GM18858 (cell line): ENCODE results near the gene RANBP3.
"Not testable (repeated sequence)": the region's sequence is repeated elsewhere in the genome, so short reads cannot be mapped to it uniquely, and the experiment has no call there.

Experiments
- ATAC-seq: cut with Tn5 transposase; IDR thresholded peaks from one replicate; pipeline ENCODE4 v1.9.1; 2021; ENCODE audit not compliant: unreplicated experiment

Gene RANBP3

DNA sequence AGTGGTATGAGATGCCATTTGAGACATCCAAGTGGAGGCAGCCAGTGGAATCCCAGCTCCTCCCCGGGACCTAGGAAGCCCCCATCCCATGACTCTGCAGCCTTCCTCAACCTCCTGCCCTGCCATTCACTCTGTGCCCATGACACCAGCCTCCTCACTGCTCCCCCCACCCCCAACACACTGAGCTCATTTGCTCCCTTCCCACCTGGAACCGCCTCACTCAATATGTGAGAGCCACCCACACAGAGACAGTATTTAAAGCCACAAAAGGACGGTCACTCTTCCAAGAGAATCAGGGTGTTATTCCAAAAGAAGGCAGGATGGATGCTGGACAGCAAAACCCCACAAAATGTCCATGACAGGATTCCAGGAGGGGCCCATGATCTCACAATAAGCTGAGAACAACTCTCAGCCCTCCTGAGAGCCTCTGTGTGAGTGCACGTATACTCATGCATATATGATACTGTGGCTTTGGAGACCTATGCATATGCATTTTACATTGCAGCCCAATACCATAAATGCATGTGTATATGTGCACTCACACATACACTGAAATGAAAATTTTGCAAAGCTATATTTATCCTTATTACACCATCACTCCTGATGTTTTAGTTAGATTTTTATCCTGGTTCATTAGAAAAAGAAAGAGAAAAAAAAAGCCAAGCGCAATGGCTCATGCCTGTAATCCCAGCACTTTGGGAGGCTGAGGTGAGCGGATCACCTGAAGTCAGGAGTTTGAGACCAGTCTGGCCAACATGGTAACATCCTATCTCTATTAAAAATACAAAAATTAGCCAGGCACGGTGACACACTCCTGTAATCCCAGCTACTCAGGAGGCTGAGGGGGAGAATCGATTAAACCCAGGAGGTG, 10.8 kb upstream of the RANBP3 start:
- ATAC-seq, result no peak

DNA sequence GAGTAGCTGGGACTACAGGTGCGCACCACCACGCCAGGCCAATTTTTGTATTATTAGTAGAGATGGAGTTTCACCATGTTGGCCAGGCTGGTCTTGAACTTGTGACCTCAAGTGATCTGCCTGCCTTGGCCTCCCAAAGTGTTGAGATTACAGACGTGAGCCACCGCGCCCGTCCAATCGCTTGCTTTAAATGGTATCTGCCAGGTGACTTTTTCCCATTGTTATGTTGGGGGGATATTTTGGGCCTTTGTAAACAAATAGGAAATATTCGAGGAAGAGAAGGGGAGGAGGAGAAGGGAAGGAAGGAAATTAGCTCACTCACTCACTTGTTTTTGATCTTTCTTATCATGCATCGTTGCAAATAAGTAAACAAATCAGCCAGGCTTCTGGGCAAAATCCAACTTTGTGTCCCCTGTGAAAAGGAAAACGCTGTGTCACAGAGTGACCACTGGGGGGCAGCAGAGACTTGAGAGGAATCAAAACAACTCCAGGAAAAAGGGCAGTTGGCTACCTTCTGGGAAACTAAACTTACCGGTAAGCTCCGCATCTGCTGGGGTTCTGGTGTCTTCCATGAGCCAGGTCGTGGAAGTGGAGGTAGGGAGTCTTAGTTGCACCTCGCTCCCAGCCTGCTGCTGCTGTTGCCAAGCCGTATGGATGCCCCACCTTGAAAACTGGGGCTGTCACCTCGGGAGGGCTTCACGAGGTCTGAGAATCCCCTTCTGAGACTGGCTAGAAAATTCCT, 9.3 kb upstream of the RANBP3 start:
- no peak for ATAC-seq

DNA sequence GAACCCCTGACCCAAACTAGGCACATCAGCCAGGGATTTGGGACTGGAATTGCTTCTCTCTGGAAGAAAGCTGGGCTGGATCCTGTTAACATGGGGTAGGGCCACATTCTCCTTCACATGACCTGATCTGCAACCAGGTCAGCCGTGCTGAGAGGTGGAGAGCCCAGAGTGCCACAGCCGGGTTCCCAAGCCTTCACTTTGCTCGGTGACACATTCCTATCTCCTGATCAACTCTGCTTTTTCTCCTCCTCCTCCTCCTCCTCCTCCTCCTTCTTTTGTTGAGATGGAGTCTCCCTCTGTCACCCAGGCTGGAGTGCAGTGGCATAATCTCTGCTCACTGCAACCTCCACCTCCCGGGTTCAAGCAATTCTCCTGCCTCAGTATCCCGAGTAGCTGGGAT, 7.9 kb upstream of the RANBP3 start:
- ATAC-seq, result not testable (repeated sequence)

DNA sequence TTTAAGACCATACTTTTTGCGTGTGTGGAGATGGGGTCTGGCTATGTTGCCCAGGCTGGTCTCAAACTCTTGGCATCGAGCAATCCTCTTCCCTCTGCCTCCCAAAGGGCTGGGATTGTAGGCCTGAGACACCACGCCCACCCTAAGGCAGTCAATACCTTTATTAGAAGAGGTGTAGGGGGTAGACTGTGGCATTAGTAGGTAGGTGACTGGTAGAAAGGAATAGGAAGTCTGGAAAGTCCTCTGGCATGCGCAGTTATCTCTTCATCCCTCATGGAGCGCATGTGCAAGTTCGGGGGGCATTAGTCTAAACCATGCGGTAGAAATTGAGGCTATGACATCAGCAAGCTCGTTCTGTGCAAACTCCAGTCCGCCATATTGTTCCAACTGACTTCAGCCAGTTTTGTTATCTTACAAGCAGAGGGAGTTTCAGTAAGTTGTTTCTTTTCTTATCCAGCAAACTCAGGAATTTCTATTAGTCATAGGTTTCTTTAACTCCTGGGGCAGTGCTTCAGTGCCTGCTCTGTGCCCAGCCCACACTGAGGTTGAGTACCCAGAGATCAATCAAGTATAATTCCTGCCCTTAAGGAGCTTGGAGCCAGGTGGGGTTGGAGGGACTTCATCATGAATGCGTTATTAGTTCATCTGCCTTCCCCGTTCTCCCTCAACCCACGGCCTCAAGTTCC, 7.3 kb upstream of the RANBP3 start:
- no peak for ATAC-seq

DNA sequence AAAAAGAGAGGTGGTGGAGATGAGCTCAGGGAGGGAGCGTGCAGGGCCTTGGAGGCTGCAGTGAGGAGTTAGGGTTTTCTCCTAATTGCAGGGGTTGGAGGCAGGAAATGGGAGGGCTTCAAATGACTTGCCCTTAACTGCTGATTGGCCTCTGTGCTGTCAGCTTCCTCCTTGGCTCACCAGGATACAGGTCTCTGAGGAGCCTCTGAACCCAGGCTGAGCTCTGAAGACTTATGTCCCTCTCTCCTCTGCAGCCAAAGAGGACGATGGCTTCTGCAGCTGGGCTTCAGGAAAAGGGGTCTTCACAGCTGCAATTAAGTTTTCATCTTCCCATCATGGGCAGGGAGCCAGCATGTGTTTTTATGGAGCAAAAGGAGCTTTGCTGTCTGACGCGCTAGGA, 6.7 kb upstream of the RANBP3 start:
- no peak for ATAC-seq

DNA sequence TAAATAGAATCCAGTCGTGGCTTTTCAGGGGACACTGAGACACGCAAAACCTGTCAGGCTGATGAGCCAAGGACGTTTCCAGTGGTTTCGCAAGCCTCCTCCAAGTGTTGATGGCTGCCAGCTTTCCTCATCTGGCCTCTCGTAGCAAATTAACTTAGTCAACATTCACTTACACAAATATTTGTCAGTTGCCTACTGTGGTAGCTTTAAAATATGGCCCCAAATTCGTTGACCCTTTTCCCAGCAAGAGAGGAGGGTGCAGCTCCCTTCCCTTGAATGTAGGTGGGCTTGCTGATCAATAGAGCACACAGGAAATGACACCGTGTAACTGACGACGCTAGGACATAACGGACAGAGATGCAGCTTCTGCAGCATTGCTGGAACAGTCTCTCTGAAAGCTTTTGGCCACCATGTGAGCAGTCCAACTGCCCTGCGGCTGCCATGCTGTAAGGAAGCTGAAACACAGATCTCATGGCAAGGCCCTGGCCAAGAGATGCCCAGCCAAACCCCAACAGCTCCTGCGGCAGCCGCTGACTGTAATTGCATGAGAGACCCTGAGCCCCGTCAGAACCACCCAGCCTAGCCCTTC, 5.5 kb upstream of the RANBP3 start:
- no peak for ATAC-seq

DNA sequence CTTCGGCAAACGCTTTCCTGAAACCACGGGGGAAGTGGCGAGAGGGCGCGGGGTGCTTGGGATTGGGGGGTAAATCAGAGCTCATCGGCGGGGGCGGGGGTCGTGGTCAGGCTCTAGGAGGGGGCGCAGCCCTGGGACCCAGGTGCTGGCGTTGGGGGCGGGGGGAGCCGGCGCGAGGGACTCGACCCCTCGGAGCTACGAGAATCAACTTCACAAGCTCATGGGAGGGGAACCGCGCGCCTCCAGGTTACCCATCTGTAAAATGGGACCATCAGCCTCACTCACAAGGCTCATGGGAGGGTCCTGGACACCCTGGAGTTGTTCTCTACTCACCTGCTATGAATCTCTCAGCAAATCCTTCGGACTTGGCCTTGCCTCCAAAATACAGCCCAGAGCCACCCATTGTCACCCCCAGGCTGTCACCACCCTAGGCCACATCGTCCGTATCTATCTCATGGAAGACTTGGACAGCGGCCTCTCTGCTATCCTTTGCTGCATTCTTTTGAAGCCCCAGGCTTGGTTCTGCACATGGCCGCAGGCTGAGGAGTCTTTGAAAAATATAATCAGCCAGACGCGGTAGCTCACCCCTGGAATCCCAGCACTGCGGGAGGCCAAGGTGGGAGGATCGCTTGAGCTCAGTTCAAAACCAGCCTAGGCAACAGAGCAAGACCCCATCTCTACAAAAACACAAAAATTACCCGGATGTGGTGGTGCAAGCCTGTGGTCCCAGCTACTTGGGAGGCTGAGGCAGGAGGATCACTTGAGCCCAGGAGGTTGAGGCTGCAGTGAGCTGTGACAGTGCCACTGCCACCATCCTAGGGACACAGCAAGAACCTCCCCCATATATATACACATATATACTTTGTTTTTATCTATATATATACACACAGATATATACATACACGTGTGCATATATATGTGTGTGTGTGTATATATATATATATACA, 939 bp upstream of the RANBP3 start:
- no peak for ATAC-seq

DNA sequence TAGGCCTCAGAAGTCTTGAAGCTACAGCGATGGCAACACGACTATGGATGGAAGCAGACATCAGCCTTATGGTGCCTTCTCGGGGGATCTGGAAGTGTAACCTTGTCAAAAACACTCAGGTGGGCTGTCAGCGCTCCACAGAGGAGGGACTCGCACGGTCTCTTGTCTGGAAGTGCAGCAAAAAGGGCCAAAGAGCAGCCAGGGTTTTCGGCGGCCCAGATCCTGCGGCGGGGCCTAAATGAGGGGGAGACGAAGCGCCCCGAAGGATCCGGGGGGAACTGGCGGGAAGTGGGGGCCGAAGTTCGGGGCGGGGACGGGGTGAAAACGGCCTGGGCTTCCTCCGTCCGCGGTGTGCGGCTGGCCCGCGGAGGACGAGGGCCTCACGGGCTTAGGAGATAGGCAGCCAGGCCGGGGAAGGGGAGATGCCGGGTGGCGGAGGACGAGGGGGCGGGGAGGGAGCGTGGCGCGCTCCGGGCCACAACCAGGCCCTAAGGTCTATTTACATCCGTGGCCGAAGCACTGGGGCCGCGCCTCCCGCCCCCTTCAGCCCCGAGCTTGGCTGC, 637 bp downstream of the RANBP3 start:
- no peak for ATAC-seq

DNA sequence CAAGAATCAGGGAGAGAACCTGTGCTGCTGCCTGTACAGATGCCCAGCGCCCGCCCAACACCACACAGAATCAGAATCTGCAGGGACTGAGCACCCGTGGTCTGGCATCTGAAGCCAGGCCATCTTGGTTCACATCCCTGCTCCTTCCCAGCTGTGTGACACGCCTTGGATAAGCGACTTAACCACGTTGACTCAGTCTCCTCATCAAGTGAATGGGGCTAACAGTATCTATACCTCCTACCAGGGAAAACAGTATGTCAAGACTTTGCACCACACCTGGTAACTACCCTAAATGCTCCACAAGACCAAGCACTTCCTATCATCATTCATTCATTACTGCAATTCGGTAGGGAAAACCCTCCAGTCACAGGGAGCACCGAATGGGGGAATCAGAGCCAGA, 1.2 kb downstream of the RANBP3 start:
- ATAC-seq, result no peak

DNA sequence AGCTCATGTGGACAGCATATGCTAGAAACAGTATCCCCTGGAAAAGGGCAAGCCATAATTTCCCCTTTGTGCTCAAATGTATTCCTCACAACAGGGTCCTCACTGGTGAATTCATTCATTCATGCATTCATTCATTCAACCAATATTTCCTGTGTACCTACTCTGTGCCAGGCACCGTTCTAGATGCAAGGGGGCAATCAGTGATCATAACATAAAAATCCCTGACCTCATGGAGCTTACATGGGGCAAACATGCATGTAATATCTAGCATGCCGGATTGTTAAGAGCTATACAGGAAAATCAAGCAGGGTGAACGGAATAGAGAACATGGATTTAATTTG, 2.6 kb downstream of the RANBP3 start:
- no peak for ATAC-seq

DNA sequence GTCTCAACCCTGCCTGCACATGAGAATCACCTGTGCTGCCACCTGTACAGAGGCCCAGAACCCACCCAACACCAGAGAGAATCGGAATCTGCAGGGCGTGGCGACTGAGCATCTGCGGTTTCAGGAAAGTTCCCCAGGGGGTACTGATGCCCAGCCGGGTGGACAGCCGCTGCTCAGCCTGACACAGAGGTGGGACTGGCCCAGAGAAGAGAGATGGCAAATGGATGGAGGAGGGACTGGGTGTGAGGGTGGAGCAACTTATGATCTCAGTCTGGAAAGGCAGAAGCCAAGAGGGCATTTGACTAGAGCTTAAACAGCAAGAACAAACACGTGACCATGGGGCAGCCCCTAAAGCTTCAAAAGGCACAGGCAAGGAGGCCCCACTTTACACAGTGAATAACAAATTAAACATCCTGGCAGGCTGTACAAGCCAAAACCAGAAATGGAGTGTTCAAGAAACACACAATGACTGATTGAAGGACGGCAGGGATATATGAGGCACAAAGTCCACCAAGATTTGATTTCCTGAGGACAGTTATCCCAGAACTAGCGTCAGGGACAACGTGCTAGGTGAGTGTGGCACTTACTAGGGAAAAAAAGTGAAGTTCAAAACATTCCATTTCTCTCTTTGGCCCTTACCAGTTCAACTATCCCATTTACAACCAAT, 3.1 kb downstream of the RANBP3 start:
- no peak for ATAC-seq

DNA sequence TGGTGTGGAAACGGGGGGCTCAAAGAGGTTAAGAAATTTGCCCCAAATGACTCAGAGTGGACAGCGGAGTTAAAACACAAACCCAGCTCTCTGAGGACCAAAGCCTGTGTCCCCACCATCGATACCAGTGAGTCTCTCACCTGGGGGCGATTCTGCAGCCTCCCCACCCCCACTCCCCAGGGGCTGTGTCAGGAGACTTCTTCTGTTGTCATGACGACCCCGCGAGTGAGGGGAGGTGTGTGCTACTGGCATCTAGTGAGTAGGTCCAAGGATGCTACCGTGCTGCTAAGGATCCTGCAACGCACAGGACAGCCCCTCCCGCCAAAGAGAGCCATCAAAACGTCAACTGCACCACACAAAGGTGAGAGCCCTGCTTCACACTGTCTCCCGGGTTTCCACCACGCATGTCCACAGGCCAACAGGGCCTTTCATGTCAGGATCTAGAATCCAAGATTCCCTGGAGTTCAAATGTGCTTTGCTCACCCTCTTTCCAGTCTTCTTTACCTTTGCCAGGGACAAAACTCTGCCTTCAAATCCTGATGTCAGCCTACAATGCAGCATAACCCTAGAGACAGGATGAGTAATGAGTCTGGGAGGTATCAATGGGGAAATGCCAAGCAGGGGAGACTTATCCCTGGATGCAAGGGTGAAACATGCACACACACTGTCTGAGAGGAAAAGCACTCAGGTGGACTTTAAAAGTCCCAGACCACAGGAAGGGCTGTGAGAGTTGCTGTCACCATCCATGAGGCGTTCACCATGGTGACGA, 3.9 kb downstream of the RANBP3 start:
- ATAC-seq, result no peak

DNA sequence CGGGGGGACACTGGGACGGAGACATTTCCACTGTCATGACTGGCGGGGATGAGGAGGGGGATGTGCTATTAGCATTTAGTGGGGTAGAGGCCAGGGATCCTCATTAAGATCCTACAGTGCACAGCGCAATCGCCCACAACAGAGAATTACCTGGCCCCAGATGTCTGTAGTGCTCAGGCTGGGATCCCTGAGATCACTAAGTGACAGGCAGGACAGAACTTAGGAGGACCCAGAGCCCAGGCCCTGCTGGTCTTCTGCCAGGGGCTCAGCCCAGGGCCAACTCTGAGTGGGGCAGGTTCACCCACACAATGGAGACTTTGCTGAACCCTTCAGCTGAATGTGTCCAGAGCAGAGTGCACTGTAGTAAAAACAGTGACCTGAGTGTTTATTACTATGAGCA, 4.6 kb downstream of the RANBP3 start:
- ATAC-seq, result no peak

DNA sequence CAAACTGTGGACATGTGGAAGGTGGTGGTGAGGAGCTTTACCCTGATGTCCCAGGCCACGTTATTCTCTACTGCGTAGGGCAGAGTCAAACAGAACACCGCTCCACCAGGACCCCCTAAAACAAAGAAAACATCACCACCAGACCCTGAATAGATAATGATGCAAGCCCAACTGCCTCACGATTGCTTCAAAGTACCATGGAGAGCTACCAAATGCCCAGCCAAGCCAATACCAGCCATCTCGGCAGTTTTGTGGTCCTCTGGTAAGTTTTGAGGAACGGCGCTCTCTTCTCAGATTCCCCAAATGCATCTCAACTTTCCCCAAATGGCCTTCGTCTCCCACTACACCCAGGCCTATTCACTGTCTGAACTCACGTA, 5.6 kb downstream of the RANBP3 start:
- no peak for ATAC-seq

DNA sequence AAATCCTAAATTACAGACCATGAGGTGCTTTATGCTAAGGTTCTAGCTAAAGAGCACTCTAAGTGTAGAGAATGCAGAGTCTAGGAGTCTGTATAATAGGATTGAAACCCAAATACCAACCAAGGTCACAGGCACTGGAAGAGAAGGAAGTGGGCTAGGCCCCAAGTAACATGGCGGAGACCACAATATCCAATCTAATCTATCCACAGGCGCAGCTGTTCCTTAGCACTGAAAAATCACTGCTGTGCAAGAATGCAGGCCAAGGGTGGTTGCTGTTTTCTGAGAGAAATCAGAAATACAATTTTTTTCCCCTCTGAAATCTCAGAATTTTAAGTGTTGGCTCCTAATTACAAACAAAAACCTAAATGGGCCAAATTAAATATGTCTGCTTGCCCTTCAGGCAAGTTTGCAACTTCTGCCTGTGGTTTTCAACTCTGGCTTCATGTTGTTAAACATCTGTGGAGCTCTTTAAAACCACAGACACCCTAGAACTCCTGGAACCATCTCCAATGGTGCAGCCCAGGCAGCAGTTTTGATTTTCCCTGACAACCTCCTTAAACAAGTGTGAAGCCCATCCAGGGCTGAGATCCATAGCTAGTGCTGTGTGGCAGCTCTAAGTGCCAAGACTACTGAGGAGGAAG, 6.1 kb downstream of the RANBP3 start:
- no peak for ATAC-seq

DNA sequence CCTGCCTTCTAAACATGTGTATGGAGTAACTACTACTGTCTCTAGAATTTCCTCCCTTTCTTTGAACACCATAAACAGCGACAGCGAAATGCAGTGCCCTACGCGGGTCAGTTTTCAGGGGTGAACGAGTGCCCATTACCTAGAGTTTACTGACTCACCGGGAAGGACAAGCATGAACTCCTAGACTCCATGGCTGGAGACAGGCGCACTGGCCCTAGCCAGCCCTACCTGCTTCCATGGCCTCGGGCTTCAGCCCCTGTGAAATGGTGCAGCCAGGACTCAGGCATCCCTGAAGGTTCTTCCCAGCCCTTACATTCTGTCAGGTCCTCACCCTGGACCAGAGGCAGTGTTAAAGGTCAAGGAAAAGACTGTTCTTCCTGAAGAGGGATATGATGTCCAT, 8.5 kb downstream of the RANBP3 start:
- no peak for ATAC-seq

DNA sequence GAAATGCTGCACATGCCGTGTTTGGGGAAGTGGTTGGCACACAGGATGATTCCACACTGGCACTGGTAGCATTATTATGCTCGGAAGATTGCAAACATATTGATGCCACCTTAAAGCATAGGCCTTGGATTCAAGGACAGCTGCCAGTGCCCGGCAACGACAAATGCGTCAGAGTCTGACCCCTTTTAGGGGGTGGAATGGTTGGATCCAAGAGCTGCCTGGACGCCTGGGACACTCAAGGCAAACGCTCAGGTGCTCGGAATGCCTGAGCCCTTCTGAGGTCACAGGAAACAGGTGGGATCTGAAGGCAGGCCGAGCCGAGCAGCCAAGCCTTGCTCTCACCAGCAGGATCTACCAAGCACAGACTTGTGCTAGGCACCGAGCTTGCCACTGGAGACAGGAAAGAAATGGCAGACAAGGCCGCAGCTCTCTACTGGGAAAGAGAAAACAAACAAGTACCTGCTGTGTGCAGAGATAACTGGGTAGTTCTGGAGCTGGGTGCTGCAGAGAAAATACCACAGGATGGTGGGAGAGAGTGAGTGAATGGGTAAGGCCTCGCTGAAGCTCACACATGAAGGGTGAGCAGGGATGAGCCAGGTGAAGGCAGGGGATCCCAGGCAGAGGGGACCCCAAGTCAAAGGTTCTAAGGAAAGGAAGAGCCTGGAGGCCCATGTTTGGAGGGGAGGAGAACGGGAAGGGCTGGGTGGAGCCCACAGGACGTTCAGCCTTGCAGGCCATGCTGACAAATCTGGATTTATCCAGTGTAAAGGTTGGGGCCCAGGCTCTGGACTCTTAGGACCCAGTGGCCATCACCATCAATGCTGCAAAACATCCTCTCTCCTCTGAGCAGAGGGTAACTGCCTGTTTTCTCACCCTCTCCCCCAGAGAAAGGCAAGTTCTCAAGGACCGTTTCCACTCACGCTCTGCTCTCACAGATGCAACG, 9.2 kb downstream of the RANBP3 start:
- ATAC-seq, result no peak
